ENCODE data around the gene PSME4. TPM values are rescaled to one million over a fixed set of nuclear protein-coding genes. Genes with fewer than 3 reads are reported as not detected.
A peak's percentile ranks its signal among the peaks of the same experiment; 100 is the strongest.
"Not testable (repeated sequence)": the region's sequence is repeated elsewhere in the genome, so short reads cannot be mapped to it uniquely, and the experiment has no call there.

The PSME4 gene
- total and polyA plus RNA-seq, 10 donors = 34.1 to 88.1 (median 58.8) TPM

GRCh38 chr2:53939656-53940055, 31.1 kb downstream of the PSME4 start:
- TF ChIP-seq POLR2AphosphoS5 (IDR thresholded peaks at IDR 0.05) (no peak), CTCF (IDR thresholded peaks at IDR 0.05 in 8 of 11, conservative IDR thresholded peaks at IDR 0.05 in 3 of 11) (no peak), POLR2A (IDR thresholded peaks at IDR 0.05) (no peak)
- WGBS, 5 donors = 36 to 54% (median 46%) methylated on average over 4 of the region's 4 CpGs
- intact Hi-C loops (cut with DNase I; ENCODE audit: low total_unique reads) = no loop called here
- Histone ChIP-seq H3K9me3 (no peaks in the 10 kb centered on the region), H3K27ac (no peak overlapping the region), H3K27me3 (replicated peaks in 1 of 7) (no peaks in the 10 kb centered on the region), H3K4me3 (no peak overlapping the region), H3K36me3 (peaks cover 0 to 71% (median 32%) of the 10 kb centered on the region in 6 donors), H3K4me1 (peaks cover 2 to 42% (median 15%) of the 10 kb centered on the region in 6 donors)
- no peak for DNase-seq

- peaks cover 0 to 35% (median 13%) of the 10 kb centered on the region in 6 donors for H3K4me1 ChIP-seq
- H3K36me3 ChIP-seq = peaks cover 0 to 76% (median 39%) of the 10 kb centered on the region in 6 donors
- H3K27me3 ChIP-seq (replicated peaks in 1 of 7) = no peaks in the 10 kb centered on the region
- no peak for TF ChIP-seq POLR2AphosphoS5 (IDR thresholded peaks at IDR 0.05)
- TF ChIP-seq POLR2A (IDR thresholded peaks at IDR 0.05) = no peak
- no peak for TF ChIP-seq CTCF (IDR thresholded peaks at IDR 0.05 in 8 of 11, conservative IDR thresholded peaks at IDR 0.05 in 3 of 11)
- intact Hi-C loops (cut with DNase I; ENCODE audit: low total_unique reads) = no loop called here
- H3K9me3 ChIP-seq = no peaks in the 10 kb centered on the region
- 94 to 99% (median 95%) methylated on average over 3 of the region's 3 CpGs for WGBS, 5 donors
- no peak overlapping the region for H3K27ac ChIP-seq
- no peak overlapping the region for H3K4me3 ChIP-seq
- DNase-seq = no peak
Observed at GRCh38 chr2:53938904-53939303, 31.9 kb downstream of the PSME4 start.

- Histone ChIP-seq H3K27me3 (replicated peaks in 1 of 7) (no peaks in the 10 kb centered on the region), H3K9me3 (no peaks in the 10 kb centered on the region), H3K36me3 (peaks cover 0 to 100% (median 79%) of the 10 kb centered on the region in 6 donors), H3K4me1 (no peaks in the 10 kb centered on the region), H3K4me3 (no peak overlapping the region), H3K27ac (no peak overlapping the region)
- intact Hi-C loops (cut with DNase I; ENCODE audit: low total_unique reads) = no loop called here
- DNase-seq = peak; percentile 22
- 93 to 97% (median 95%) methylated on average over 8 of the region's 8 CpGs for WGBS, 5 donors
- TF ChIP-seq POLR2AphosphoS5 (IDR thresholded peaks at IDR 0.05) (no peak), POLR2A (IDR thresholded peaks at IDR 0.05) (no peak), CTCF (IDR thresholded peaks at IDR 0.05 in 8 of 11, conservative IDR thresholded peaks at IDR 0.05 in 3 of 11) (no peak)
Observed at GRCh38 chr2:53933329-53933728, 37.5 kb downstream of the PSME4 start.

GRCh38 chr2:53926321-53926720, 44.5 kb downstream of the PSME4 start:
- H3K27me3 ChIP-seq (replicated peaks in 1 of 7); intact Hi-C loops (cut with DNase I; ENCODE audit: low total_unique reads); H3K4me1 ChIP-seq; DNase-seq; H3K4me3 ChIP-seq; H3K9me3 ChIP-seq; H3K27ac ChIP-seq: not testable (repeated sequence)
- peaks cover 0 to 100% (median 86%) of the 10 kb centered on the region in 6 donors for H3K36me3 ChIP-seq
- WGBS, 5 donors = 92 to 97% (median 96%) methylated on average over 8 of the region's 8 CpGs
- TF ChIP-seq POLR2AphosphoS5 (IDR thresholded peaks at IDR 0.05) = peak in 1 of 3 donors; percentile 7

GRCh38 chr2:53913721-53914120, 57.1 kb downstream of the PSME4 start:
- no peak for TF ChIP-seq POLR2A (IDR thresholded peaks at IDR 0.05)
- no peak for TF ChIP-seq POLR2AphosphoS5 (IDR thresholded peaks at IDR 0.05)
- no peak for TF ChIP-seq CTCF (IDR thresholded peaks at IDR 0.05 in 8 of 11, conservative IDR thresholded peaks at IDR 0.05 in 3 of 11)
- H3K36me3 ChIP-seq = peaks cover 0 to 90% (median 41%) of the 10 kb centered on the region in 6 donors
- no peaks in the 10 kb centered on the region for H3K27me3 ChIP-seq (replicated peaks in 1 of 7)
- no peaks in the 10 kb centered on the region for H3K9me3 ChIP-seq
- peaks cover 0 to 10% (median 6%) of the 10 kb centered on the region in 6 donors for H3K4me1 ChIP-seq
- DNase-seq = no peak
- no peak overlapping the region for H3K27ac ChIP-seq
- 47 to 54% (median 51%) methylated on average over 3 of the region's 3 CpGs for WGBS, 5 donors
- intact Hi-C loops (cut with DNase I; ENCODE audit: low total_unique reads) = no loop called here
- H3K4me3 ChIP-seq = no peak overlapping the region

All from spleen (tissue), 11 donors.